GM21390 (cell line): ENCODE results near the gene MAP3K3.
"Not testable (repeated sequence)": the region's sequence is repeated elsewhere in the genome, so short reads cannot be mapped to it uniquely, and the experiment has no call there.

Experiments
- ATAC-seq: cut with Tn5 transposase; IDR thresholded peaks from one replicate; pipeline ENCODE4 v1.9.1; 2021; ENCODE audit not compliant: unreplicated experiment

MAP3K3 gene

GRCh38 chr17:63704836-63705235, 82.6 kb downstream of the MAP3K3 start:
- no peak for ATAC-seq

- no peak for ATAC-seq
Measured at GRCh38 chr17:63705657-63706056, 83.4 kb downstream of the MAP3K3 start.

GRCh38 chr17:63706336-63707082, 84.3 kb downstream of the MAP3K3 start:
- ATAC-seq = no peak

- ATAC-seq = no peak
Measured at GRCh38 chr17:63707151-63707550, 84.9 kb downstream of the MAP3K3 start.

GRCh38 chr17:63709110-63709509, 86.9 kb downstream of the MAP3K3 start:
- no peak for ATAC-seq

- ATAC-seq = no peak
Measured at GRCh38 chr17:63714550-63715277, 92.5 kb downstream of the MAP3K3 start.

GRCh38 chr17:63716426-63716825, 94.2 kb downstream of the MAP3K3 start:
- no peak for ATAC-seq

- no peak for ATAC-seq
Measured at GRCh38 chr17:63718988-63719387, 96.8 kb downstream of the MAP3K3 start.

GRCh38 chr17:63720194-63720593, 98.0 kb downstream of the MAP3K3 start:
- ATAC-seq = not testable (repeated sequence)

- ATAC-seq = no peak
Measured at GRCh38 chr17:63722403-63722802, 100.2 kb downstream of the MAP3K3 start.

GRCh38 chr17:63735691-63736090, 113.5 kb downstream of the MAP3K3 start:
- ATAC-seq = no peak

GRCh38 chr17:63740464-63741142, 118.4 kb downstream of the MAP3K3 start:
- ATAC-seq = no peak

- ATAC-seq = peak; percentile 16
Measured at GRCh38 chr17:63741143-63741407, 118.9 kb downstream of the MAP3K3 start.

- peak; percentile 85 for ATAC-seq
Measured at GRCh38 chr17:63741408-63742173, 119.4 kb downstream of the MAP3K3 start, which contains the start of gene STRADA. Gene STRADA (minus strand): TSS chr17:63741799. CDS start chr17:63728369, 13,430 bp downstream.
